HEK293 (cell line): ENCODE data around the gene CEP350.

Experiments
- GLI4 ChIP-seq: fragments of 450-650 bp; formaldehyde crosslinking; IDR thresholded peaks from 2 replicates; pipeline ENCODE4 v1.5.1; 2016; ENCODE audit warnings: missing biosample characterization, missing genetic modification characterization
- INSM2 ChIP-seq: fragments of 450-650 bp; formaldehyde crosslinking; IDR thresholded peaks from 2 replicates; pipeline ENCODE4 v1.5.1; 2016; ENCODE audit warnings: missing biosample characterization, missing genetic modification characterization
- MEIS1 ChIP-seq: sonication (generic); formaldehyde crosslinking; IDR thresholded peaks from 2 replicates; pipeline ENCODE4 v1.8.1; 2022; ENCODE audit warnings: missing genetic modification reagents, mild to moderate bottlenecking, borderline replicate concordance
- OVOL3 ChIP-seq: fragments of 450-650 bp; formaldehyde crosslinking; IDR thresholded peaks from 2 replicates; pipeline ENCODE4 v1.5.1; 2016; ENCODE audit warnings: missing biosample characterization, missing genetic modification characterization
- PATZ1 ChIP-seq: fragments of 450-650 bp; formaldehyde crosslinking; IDR thresholded peaks from 2 replicates; pipeline ENCODE4 v1.5.1; 2016; ENCODE audit warnings: missing biosample characterization, missing genetic modification characterization
- PRDM4 ChIP-seq: fragments of 450-650 bp; formaldehyde crosslinking; IDR thresholded peaks from 2 replicates; pipeline ENCODE4 v1.5.1; 2017; ENCODE audit warnings: missing biosample characterization, missing genetic modification characterization
- SALL2 ChIP-seq: fragments of 450-650 bp; formaldehyde crosslinking; IDR thresholded peaks from 2 replicates; pipeline ENCODE4 v1.5.0; 2017; ENCODE audit warnings: missing biosample characterization, mild to moderate bottlenecking, missing genetic modification characterization, borderline replicate concordance
- SP2 ChIP-seq: fragments of 450-650 bp; formaldehyde crosslinking; IDR thresholded peaks from 2 replicates; pipeline ENCODE4 v1.5.1; 2016; ENCODE audit warnings: missing biosample characterization, missing genetic modification characterization
- ZBTB11 ChIP-seq: fragments of 450-650 bp; formaldehyde crosslinking; conservative IDR thresholded peaks from 2 replicates; pipeline ENCODE4 v1.5.1; 2016; ENCODE audit warnings: low read depth, missing biosample characterization, missing genetic modification characterization
- ZBTB21 ChIP-seq: fragments of 450-650 bp; formaldehyde crosslinking; IDR thresholded peaks from 2 replicates; pipeline ENCODE4 v1.5.1; 2017; ENCODE audit warnings: missing biosample characterization, missing genetic modification characterization
- ZBTB7A ChIP-seq: fragments of 450-650 bp; formaldehyde crosslinking; IDR thresholded peaks from 2 replicates; pipeline ENCODE4 v1.5.1; 2016; ENCODE audit warnings: low read depth, missing biosample characterization, missing genetic modification characterization
- ZNF10 ChIP-seq: fragments of 450-650 bp; formaldehyde crosslinking; IDR thresholded peaks from 2 replicates; pipeline ENCODE4 v1.5.1; 2017; ENCODE audit warnings: missing biosample characterization, missing genetic modification characterization
- ZNF132 ChIP-seq: fragments of 450-650 bp; formaldehyde crosslinking; IDR thresholded peaks from 2 replicates; pipeline ENCODE4 v1.5.1; 2017; ENCODE audit warnings: missing biosample characterization, missing genetic modification characterization, borderline replicate concordance
- ZNF146 ChIP-seq: fragments of 450-650 bp; formaldehyde crosslinking; IDR thresholded peaks from 2 replicates; pipeline ENCODE4 v1.5.1; 2016; ENCODE audit warnings: missing biosample characterization, missing genetic modification characterization
- ZNF2 ChIP-seq: fragments of 450-650 bp; formaldehyde crosslinking; IDR thresholded peaks from 2 replicates; pipeline ENCODE4 v1.5.1; 2016; ENCODE audit warnings: missing biosample characterization, missing genetic modification characterization
- ZNF214 ChIP-seq: fragments of 450-650 bp; formaldehyde crosslinking; IDR thresholded peaks from 2 replicates; pipeline ENCODE4 v1.5.1; 2017; ENCODE audit warnings: missing biosample characterization, mild to moderate bottlenecking, missing genetic modification characterization, borderline replicate concordance
- ZNF274 ChIP-seq, 2 experiments: fragments of 200-500 bp in 1 of 2; fragments of 450-650 bp in 1 of 2; sonication (Bioruptor generic) in 1 of 2; formaldehyde crosslinking in 1 of 2; IDR thresholded peaks; 2 replicates each; pipeline versions ENCODE4 v1.5.1 to v1.6.1; 2014 to 2016; ENCODE audit warnings: borderline replicate concordance in 1 of 2, inconsistent platforms in 1 of 2, low read length in 1 of 2, missing biosample characterization in 1 of 2, missing genetic modification characterization in 1 of 2
- ZNF354C ChIP-seq: fragments of 450-650 bp; formaldehyde crosslinking; IDR thresholded peaks from 2 replicates; pipeline ENCODE4 v1.5.1; 2016; ENCODE audit warnings: missing biosample characterization, missing genetic modification characterization, low read depth, borderline replicate concordance
- ZNF362 ChIP-seq: fragments of 450-650 bp; formaldehyde crosslinking; IDR thresholded peaks from 2 replicates; pipeline ENCODE4 v1.5.1; 2016; ENCODE audit warnings: missing biosample characterization, missing genetic modification characterization
- ZNF404 ChIP-seq: fragments of 450-650 bp; formaldehyde crosslinking; IDR thresholded peaks from 2 replicates; pipeline ENCODE4 v1.5.1; 2017; ENCODE audit warnings: missing biosample characterization, missing genetic modification characterization
- ZNF416 ChIP-seq: fragments of 450-650 bp; formaldehyde crosslinking; IDR thresholded peaks from 2 replicates; pipeline ENCODE4 v1.5.1; 2016; ENCODE audit warnings: missing biosample characterization, missing genetic modification characterization
- ZNF426 ChIP-seq: fragments of 450-650 bp; formaldehyde crosslinking; IDR thresholded peaks from 2 replicates; pipeline ENCODE4 v1.5.1; 2017; ENCODE audit warnings: missing biosample characterization, missing genetic modification characterization, mild to moderate bottlenecking, inconsistent platforms, moderate library complexity
- ZNF473 ChIP-seq: fragments of 450-650 bp; formaldehyde crosslinking; IDR thresholded peaks from 2 replicates; pipeline ENCODE4 v1.5.1; 2017; ENCODE audit warnings: missing biosample characterization, missing genetic modification characterization
- ZNF555 ChIP-seq: fragments of 450-650 bp; formaldehyde crosslinking; conservative IDR thresholded peaks from 2 replicates; pipeline ENCODE4 v1.5.1; 2017; ENCODE audit warnings: missing biosample characterization, mild to moderate bottlenecking, missing genetic modification characterization, inconsistent platforms
- ZNF558 ChIP-seq: fragments of 450-650 bp; formaldehyde crosslinking; IDR thresholded peaks from 2 replicates; pipeline ENCODE4 v1.5.1; 2016; ENCODE audit warnings: missing biosample characterization, missing genetic modification characterization
- ZNF623 ChIP-seq: fragments of 450-650 bp; formaldehyde crosslinking; IDR thresholded peaks from 2 replicates; pipeline ENCODE4 v1.5.1; 2016; ENCODE audit warnings: missing biosample characterization, missing genetic modification characterization
- ZNF624 ChIP-seq: fragments of 450-650 bp; formaldehyde crosslinking; IDR thresholded peaks from 2 replicates; pipeline ENCODE4 v1.5.1; 2017; ENCODE audit warnings: missing biosample characterization, missing genetic modification characterization
- ZNF664 ChIP-seq: fragments of 450-650 bp; formaldehyde crosslinking; IDR thresholded peaks from 2 replicates; pipeline ENCODE4 v1.5.1; 2016; ENCODE audit warnings: missing biosample characterization, missing genetic modification characterization
- ZNF76 ChIP-seq: fragments of 450-650 bp; formaldehyde crosslinking; IDR thresholded peaks from 2 replicates; pipeline ENCODE4; 2016; ENCODE audit warnings: low read depth, missing biosample characterization, missing genetic modification characterization, borderline replicate concordance
- ZNF776 ChIP-seq: fragments of 450-650 bp; formaldehyde crosslinking; IDR thresholded peaks from 2 replicates; pipeline ENCODE4 v1.5.0; 2017; ENCODE audit warnings: missing biosample characterization, missing genetic modification characterization, borderline replicate concordance

Gene CEP350

GRCh38 chr1:179930867-179931266 is 23.7 kb upstream of the CEP350 start (continued):
- TF ChIP-seq ZBTB11 (tag by site-specific recombination) (no peak), ZNF362 (peak; percentile 64; the same call in 1 of the 2 replicates), ZNF416 (no peak), ZNF274 (IDR thresholded peaks at IDR 0.05; ENCODE audit: low read length) (no peak), ZNF274 (tag by site-specific recombination; IDR thresholded peaks at IDR 0.05; ENCODE audit: borderline replicate concordance) (no peak), ZNF558 (tag by site-specific recombination) (peak; percentile 53; the same call in 1 of the 2 replicates), SALL2 (tag by site-specific recombination) (no peak), PRDM4 (tag by site-specific recombination) (no peak), ZNF473 (no peak), SP2 (0 out of 2 replicates have a peak, but pooled peaks have one; percentile 11), ZNF776 (tag by site-specific recombination) (no peak), OVOL3 (tag by site-specific recombination) (peak; percentile 85; the same call in 1 of the 2 replicates), ZNF426 (tag by site-specific recombination) (no peak), PATZ1 (tag by site-specific recombination) (peak; percentile 25; the same call in 1 of the 2 replicates), ZNF555 (tag by site-specific recombination) (no peak), ZNF354C (no peak), ZNF10 (tag by site-specific recombination) (peak; percentile 90), ZNF623 (tag by site-specific recombination) (no peak; the same call in 1 of the 2 replicates), ZNF664 (no peak), ZNF146 (tag by site-specific recombination) (no peak), ZNF76 (no peak), ZNF214 (tag by site-specific recombination) (no peak), ZNF132 (tag by site-specific recombination) (no peak), ZBTB21 (tag by site-specific recombination) (peak; percentile 83), ZBTB7A (tag by site-specific recombination) (0 out of 2 replicates have a peak, but pooled peaks have one; percentile 26), ZNF404 (tag by site-specific recombination) (no peak), ZNF624 (tag by site-specific recombination) (no peak), INSM2 (tag by site-specific recombination) (peak; percentile 92), MEIS1 (no peak), ZNF2 (no peak), GLI4 (tag by site-specific recombination) (no peak)
